DND-41 (cell line): ENCODE results near the gene ILF3.

Source experiments
- EZH2 ChIP-seq: IDR thresholded peaks from 3 replicates; pipeline ENCODE4 v1.6.1; 2012; ENCODE audit warnings: borderline replicate concordance, low read depth, mild to moderate bottlenecking, moderate library complexity, low read length, inconsistent platforms; ENCODE audit not compliant: severe bottlenecking
- TF ChIP-seq, protein P1 (sequence below): IDR thresholded peaks from 2 replicates; pipeline ENCODE4 v1.5.1; 2012; ENCODE audit warnings: borderline replicate concordance, low read length, moderate library complexity, mild to moderate bottlenecking; ENCODE audit not compliant: poor library complexity, severe bottlenecking; ENCODE audit errors: extremely low read depth

DNA sequence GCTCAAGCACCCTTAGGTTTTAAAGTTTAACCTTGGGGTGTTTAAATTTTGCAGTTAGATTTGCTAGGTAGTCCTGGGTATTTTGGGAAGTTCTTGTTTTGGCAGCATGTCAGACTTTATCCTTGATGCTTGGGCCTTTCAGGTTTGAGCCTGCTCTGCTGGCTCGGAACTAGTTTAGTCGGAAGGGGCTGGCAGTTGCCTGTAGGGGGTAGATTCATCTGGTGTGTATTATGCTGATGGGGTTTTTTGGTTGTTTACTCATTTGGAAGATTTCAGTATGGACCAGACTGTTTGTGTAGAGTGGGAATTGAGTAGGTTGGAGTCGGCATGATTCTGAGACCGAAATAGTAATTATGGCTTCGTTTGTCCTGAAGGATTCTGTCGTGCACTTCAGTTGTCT, 15.1 kb downstream of the ILF3 start:
- TF ChIP-seq, protein P1, sequence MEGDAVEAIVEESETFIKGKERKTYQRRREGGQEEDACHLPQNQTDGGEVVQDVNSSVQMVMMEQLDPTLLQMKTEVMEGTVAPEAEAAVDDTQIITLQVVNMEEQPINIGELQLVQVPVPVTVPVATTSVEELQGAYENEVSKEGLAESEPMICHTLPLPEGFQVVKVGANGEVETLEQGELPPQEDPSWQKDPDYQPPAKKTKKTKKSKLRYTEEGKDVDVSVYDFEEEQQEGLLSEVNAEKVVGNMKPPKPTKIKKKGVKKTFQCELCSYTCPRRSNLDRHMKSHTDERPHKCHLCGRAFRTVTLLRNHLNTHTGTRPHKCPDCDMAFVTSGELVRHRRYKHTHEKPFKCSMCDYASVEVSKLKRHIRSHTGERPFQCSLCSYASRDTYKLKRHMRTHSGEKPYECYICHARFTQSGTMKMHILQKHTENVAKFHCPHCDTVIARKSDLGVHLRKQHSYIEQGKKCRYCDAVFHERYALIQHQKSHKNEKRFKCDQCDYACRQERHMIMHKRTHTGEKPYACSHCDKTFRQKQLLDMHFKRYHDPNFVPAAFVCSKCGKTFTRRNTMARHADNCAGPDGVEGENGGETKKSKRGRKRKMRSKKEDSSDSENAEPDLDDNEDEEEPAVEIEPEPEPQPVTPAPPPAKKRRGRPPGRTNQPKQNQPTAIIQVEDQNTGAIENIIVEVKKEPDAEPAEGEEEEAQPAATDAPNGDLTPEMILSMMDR = no peak
- TF ChIP-seq EZH2 = no peak
